Ascending aorta (tissue), 2 donors: ENCODE results near the gene MYO18A. TPM values are rescaled to one million over a fixed set of nuclear protein-coding genes. Genes with fewer than 3 reads are reported as not detected.

Experiments used
- DNase-seq, 2 donors: peaks; one replicate each; pipeline ENCODE4 v3.0.0-alpha.2; 2019; ENCODE audit warnings: low spot score in 2 of 2
- H3K27ac ChIP-seq, 2 donors: fragments of 200-600 bp; sonication (generic); one replicate each; pipeline ENCODE4 v1.5.1; 2016 to 2017; ENCODE audit warnings: mild to moderate bottlenecking in 1 of 2
- H3K27me3 ChIP-seq: fragments of 200-600 bp; sonication (generic); one replicate; pipeline ENCODE4 v1.5.1; 2017
- H3K36me3 ChIP-seq, 2 donors: fragments of 200-600 bp; sonication (generic); one replicate each; pipeline ENCODE4 v1.5.1; 2016
- H3K4me1 ChIP-seq, 2 donors: fragments of 200-600 bp; sonication (generic); one replicate each; pipeline ENCODE4 v1.5.1; 2016 to 2017; ENCODE audit warnings: mild to moderate bottlenecking in 1 of 2
- H3K4me3 ChIP-seq, 2 donors: fragments of 200-600 bp; sonication (generic); one replicate each; pipeline ENCODE4 v1.5.1; 2016 to 2017; ENCODE audit warnings: mild to moderate bottlenecking in 1 of 2
- H3K9me3 ChIP-seq, 2 donors: fragments of 200-600 bp; sonication (generic); one replicate each; pipeline ENCODE4 v1.5.1; 2016
- CTCF ChIP-seq, 3 experiments: fragments of 200-600 bp in 2 of 3; fragments of 450-650 bp in 1 of 3; sonication (generic) in 2 of 3; IDR thresholded peaks; one replicate each; pipeline ENCODE4 v1.5.1; 2016 to 2019; ENCODE audit warnings: antibody characterized with exemption in 3 of 3, mild to moderate bottlenecking in 1 of 3, moderate library complexity in 1 of 3
- intact Hi-C: fragments of 100-400 bp; cut with DNase I; formaldehyde crosslinking; loops from one replicate; pipeline ENCODE4 v1.15.1; 2023
- total RNA-seq: library from RNA; depleted of rRNA; stranded (reverse); fragments of >200 nt; gene quantifications from one replicate; pipeline ENCODE4 v1.1.0, GENCODE V29; 2016

MYO18A gene
- total RNA-seq, 1 donor from 2014 or later: 185 TPM

DNA sequence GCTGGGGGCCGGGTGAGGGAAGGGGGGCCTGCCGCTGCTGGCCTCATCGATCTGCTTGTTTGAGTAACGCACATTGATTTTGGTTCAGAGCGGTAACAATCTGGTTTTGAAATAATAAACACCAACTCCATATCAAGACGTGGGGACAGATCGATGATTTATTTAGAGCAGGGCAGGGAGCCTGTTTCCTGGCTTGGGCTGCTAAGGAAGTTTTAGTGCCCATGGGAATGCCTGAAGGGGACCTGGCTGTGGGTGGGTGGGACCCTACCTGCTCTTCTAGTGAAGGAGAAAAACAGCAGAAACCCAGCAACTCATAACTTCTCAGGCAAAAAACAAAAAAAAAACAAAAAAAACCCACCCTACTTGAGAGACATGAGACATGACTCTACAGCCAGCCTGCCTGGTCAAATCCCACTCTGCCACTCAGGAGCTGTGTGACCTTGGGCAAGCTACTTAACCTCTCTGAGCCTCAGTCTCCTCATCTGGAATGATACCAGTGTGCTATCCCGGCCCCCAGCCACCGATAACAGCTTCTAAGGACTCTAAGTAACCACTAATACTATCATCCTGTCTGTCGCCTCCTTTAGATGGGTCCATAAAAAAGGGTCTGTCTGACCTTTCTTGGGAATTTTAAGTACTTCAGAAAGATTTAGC, 71.2 kb downstream of the MYO18A start:
- H3K4me3 ChIP-seq: no peak overlapping the region
- H3K27me3 ChIP-seq: no peaks in the 10 kb centered on the region
- H3K27ac ChIP-seq: no peak overlapping the region
- H3K4me1 ChIP-seq: peaks cover 3% of the 10 kb centered on the region in 2 donors
- H3K36me3 ChIP-seq: peaks cover 68 to 85% of the 10 kb centered on the region in 2 donors
- TF ChIP-seq CTCF (IDR thresholded peaks at IDR 0.05): no peak
- no peaks in the 10 kb centered on the region for H3K9me3 ChIP-seq
- intact Hi-C loops: no loop called here
- no peak for DNase-seq

DNA sequence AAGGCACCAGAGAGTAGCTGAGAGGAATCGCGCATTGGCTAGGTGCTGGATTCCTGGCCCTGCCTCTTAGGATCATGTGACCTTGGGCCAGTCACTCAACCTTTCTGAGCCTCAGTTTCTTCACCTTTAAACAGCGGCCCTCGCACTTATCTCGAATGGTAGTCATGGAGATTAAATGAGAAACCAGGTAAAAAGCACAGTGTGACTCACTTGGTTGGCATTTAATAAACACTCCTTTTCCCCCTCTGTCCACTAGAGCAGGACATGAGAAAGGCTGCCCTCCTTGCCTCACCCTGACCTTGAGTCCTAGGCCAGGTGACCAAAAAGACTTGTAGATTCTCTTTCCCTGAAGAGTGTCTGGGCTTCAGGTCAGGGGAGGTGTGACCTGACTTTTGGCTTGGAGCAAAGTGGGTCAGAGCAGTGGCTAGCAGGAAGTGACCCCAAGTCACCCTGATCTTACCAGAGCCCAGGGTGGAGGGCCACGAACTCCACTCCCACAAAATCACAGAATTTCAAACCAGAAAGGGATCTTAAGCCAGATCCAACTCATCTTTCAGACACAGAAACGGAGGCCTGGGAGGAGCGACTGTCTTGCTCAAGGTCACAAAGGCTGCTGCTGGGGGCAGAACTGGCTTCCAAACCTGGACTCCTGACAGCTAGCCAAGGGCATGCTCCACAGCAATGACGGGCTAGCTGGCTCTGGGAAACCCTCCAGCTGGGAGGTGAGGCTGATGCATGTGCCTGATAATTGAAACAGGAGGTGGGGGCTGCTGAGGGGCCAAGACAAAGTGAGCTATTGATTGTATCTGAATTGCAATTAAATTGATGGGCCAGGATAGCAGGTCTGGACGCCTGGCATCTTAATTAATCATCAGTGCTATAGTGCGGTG, 72.0 kb downstream of the MYO18A start:
- DNase-seq: no peak
- Histone ChIP-seq H3K4me3 (no peak overlapping the region), H3K27me3 (no peaks in the 10 kb centered on the region), H3K4me1 (peaks cover 3% of the 10 kb centered on the region in 2 donors), H3K9me3 (no peaks in the 10 kb centered on the region), H3K27ac (no peak overlapping the region), H3K36me3 (peaks cover 68 to 85% of the 10 kb centered on the region in 2 donors)
- TF ChIP-seq CTCF (IDR thresholded peaks at IDR 0.05): no peak
- intact Hi-C loops: no loop called here

GRCh38 chr17:29107084-29107483, 73.1 kb downstream of the MYO18A start:
- peaks cover 0 to 1% of the 10 kb centered on the region in 2 donors for H3K4me1 ChIP-seq
- H3K36me3 ChIP-seq: peaks cover 77 to 94% of the 10 kb centered on the region in 2 donors

GRCh38 chr17:29103341-29103740, 76.9 kb downstream of the MYO18A start:
- no peak overlapping the region for H3K4me3 ChIP-seq
- H3K27me3 ChIP-seq: no peaks in the 10 kb centered on the region
- no peak for TF ChIP-seq CTCF (IDR thresholded peaks at IDR 0.05)
- intact Hi-C loops: no loop called here
- DNase-seq: no peak
- H3K4me1 ChIP-seq: no peaks in the 10 kb centered on the region
- no peak overlapping the region for H3K27ac ChIP-seq
- H3K36me3 ChIP-seq: peaks cover 74 to 97% of the 10 kb centered on the region in 2 donors
- H3K9me3 ChIP-seq: no peaks in the 10 kb centered on the region

More at GRCh38 chr17:29107084-29107483, 73.1 kb downstream of the MYO18A start:
- no peak overlapping the region for H3K27ac ChIP-seq
- TF ChIP-seq CTCF (IDR thresholded peaks at IDR 0.05): no peak
- no peak for DNase-seq
- no peak overlapping the region for H3K4me3 ChIP-seq
- H3K9me3 ChIP-seq: no peaks in the 10 kb centered on the region
- H3K27me3 ChIP-seq: no peaks in the 10 kb centered on the region
- intact Hi-C loops: no loop called here

- H3K4me3 ChIP-seq: no peak overlapping the region
- intact Hi-C loops: no loop called here
- H3K27me3 ChIP-seq: no peaks in the 10 kb centered on the region
- DNase-seq: no peak
- no peaks in the 10 kb centered on the region for H3K4me1 ChIP-seq
- H3K27ac ChIP-seq: no peak overlapping the region
- no peaks in the 10 kb centered on the region for H3K9me3 ChIP-seq
- no peak for TF ChIP-seq CTCF (IDR thresholded peaks at IDR 0.05)
- peaks cover 75 to 97% of the 10 kb centered on the region in 2 donors for H3K36me3 ChIP-seq
Observed at GRCh38 chr17:29102741-29103181, 77.4 kb downstream of the MYO18A start.
